ENCODE measurements around the gene SYCP3.

Gene SYCP3

GRCh38 chr12:101738920-101739665, at the start of gene SYCP3:
Gene SYCP3, minus strand, starts transcription at chr12:101739462. Its CDS starts 1,527 bp downstream, at chr12:101737935.
- H3K4me3 ChIP-seq (ENCODE audit: low read depth, low read length), result no peak within 1 kb of the TSS
- DNase-seq (ENCODE audit: low read depth), result no peak

- DNase-seq (ENCODE audit: low read depth), result no peak
- no peak overlapping the region for H3K4me3 ChIP-seq (ENCODE audit: low read depth, low read length)
Measured at GRCh38 chr12:101785671-101786070, 46.4 kb upstream of the SYCP3 start.

GRCh38 chr12:101784376-101784775, 45.1 kb upstream of the SYCP3 start:
- DNase-seq (ENCODE audit: low read depth), result no peak
- H3K4me3 ChIP-seq (ENCODE audit: low read depth, low read length), result no peak overlapping the region

- no peak for DNase-seq (ENCODE audit: low read depth)
- H3K4me3 ChIP-seq (ENCODE audit: low read depth, low read length), result no peak overlapping the region
Measured at GRCh38 chr12:101783838-101784237, 44.6 kb upstream of the SYCP3 start.

- no peak overlapping the region for H3K4me3 ChIP-seq (ENCODE audit: low read depth, low read length)
- DNase-seq (ENCODE audit: low read depth), result no peak
Measured at GRCh38 chr12:101783150-101783549, 43.9 kb upstream of the SYCP3 start.

- no peak overlapping the region for H3K4me3 ChIP-seq (ENCODE audit: low read depth, low read length)
- DNase-seq (ENCODE audit: low read depth), result no peak
Measured at GRCh38 chr12:101782273-101782731, 43.0 kb upstream of the SYCP3 start.

- no peak for DNase-seq (ENCODE audit: low read depth)
- H3K4me3 ChIP-seq (ENCODE audit: low read depth, low read length), result no peak overlapping the region
Measured at GRCh38 chr12:101781834-101782233, 42.6 kb upstream of the SYCP3 start.

- DNase-seq (ENCODE audit: low read depth), result no peak
- no peak overlapping the region for H3K4me3 ChIP-seq (ENCODE audit: low read depth, low read length)
Measured at GRCh38 chr12:101780599-101780998, 41.3 kb upstream of the SYCP3 start.

GRCh38 chr12:101779626-101780025, 40.4 kb upstream of the SYCP3 start:
- H3K4me3 ChIP-seq (ENCODE audit: low read depth, low read length), result no peak overlapping the region
- no peak for DNase-seq (ENCODE audit: low read depth)

GRCh38 chr12:101779200-101779599, 39.9 kb upstream of the SYCP3 start:
- no peak for DNase-seq (ENCODE audit: low read depth)
- no peak overlapping the region for H3K4me3 ChIP-seq (ENCODE audit: low read depth, low read length)

- no peak overlapping the region for H3K4me3 ChIP-seq (ENCODE audit: low read depth, low read length)
- DNase-seq (ENCODE audit: low read depth), result no peak
Measured at GRCh38 chr12:101777978-101778377, 38.7 kb upstream of the SYCP3 start.

GRCh38 chr12:101777485-101777884, 38.2 kb upstream of the SYCP3 start:
- no peak for DNase-seq (ENCODE audit: low read depth)
- H3K4me3 ChIP-seq (ENCODE audit: low read depth, low read length), result no peak overlapping the region

GRCh38 chr12:101775816-101776215, 36.6 kb upstream of the SYCP3 start:
- no peak overlapping the region for H3K4me3 ChIP-seq (ENCODE audit: low read depth, low read length)
- no peak for DNase-seq (ENCODE audit: low read depth)

GRCh38 chr12:101773650-101774162, 34.4 kb upstream of the SYCP3 start:
- H3K4me3 ChIP-seq (ENCODE audit: low read depth, low read length), result no peak overlapping the region
- no peak for DNase-seq (ENCODE audit: low read depth)

- no peak overlapping the region for H3K4me3 ChIP-seq (ENCODE audit: low read depth, low read length)
- no peak for DNase-seq (ENCODE audit: low read depth)
Measured at GRCh38 chr12:101772012-101772775, 32.9 kb upstream of the SYCP3 start.

GRCh38 chr12:101769865-101770264, 30.6 kb upstream of the SYCP3 start:
- DNase-seq (ENCODE audit: low read depth), result no peak
- H3K4me3 ChIP-seq (ENCODE audit: low read depth, low read length), result no peak overlapping the region

- no peak overlapping the region for H3K4me3 ChIP-seq (ENCODE audit: low read depth, low read length)
- no peak for DNase-seq (ENCODE audit: low read depth)
Measured at GRCh38 chr12:101768781-101769180, 29.5 kb upstream of the SYCP3 start.

GRCh38 chr12:101767537-101767936, 28.3 kb upstream of the SYCP3 start:
- H3K4me3 ChIP-seq (ENCODE audit: low read depth, low read length), result no peak overlapping the region
- DNase-seq (ENCODE audit: low read depth), result no peak

GRCh38 chr12:101764051-101764792, 25.0 kb upstream of the SYCP3 start:
- DNase-seq (ENCODE audit: low read depth), result no peak
- no peak overlapping the region for H3K4me3 ChIP-seq (ENCODE audit: low read depth, low read length)

Measured in skeletal muscle cell (primary cell).